Large intestine (tissue), 3 donors: Measurements from ENCODE around the gene FAM169A. TPM values are rescaled to one million over a fixed set of nuclear protein-coding genes. Genes with fewer than 3 reads are reported as not detected.

Source experiments
- DNase-seq, 2 donors: peaks; one replicate each; pipeline versions ENCODE4 v3.0.0 to v3.0.0-alpha.2; 2013
- H3K27ac ChIP-seq: one replicate; pipeline ENCODE4 v1.5.1; 2013; ENCODE audit warnings: low read length
- H3K27me3 ChIP-seq: 2 replicates; pipeline ENCODE4 v1.6.1; 2013; ENCODE audit warnings: low read length; ENCODE audit not compliant: control insufficient read depth, insufficient read depth
- H3K36me3 ChIP-seq: 2 replicates; pipeline ENCODE4 v1.6.1; 2013; ENCODE audit warnings: low read length; ENCODE audit not compliant: control insufficient read depth, insufficient read depth
- H3K4me1 ChIP-seq: one replicate; pipeline ENCODE4 v1.6.1; 2013; ENCODE audit warnings: low read length; ENCODE audit not compliant: control insufficient read depth, insufficient read depth
- H3K4me3 ChIP-seq: one replicate; pipeline ENCODE4 v1.5.1; 2013; ENCODE audit warnings: low read length
- H3K9me3 ChIP-seq: one replicate; pipeline ENCODE4 v1.6.1; 2013; ENCODE audit warnings: mild to moderate bottlenecking, low read depth, low read length, moderate library complexity; ENCODE audit not compliant: control insufficient read depth
- WGBS: methylation state at CpG from one replicate; pipeline ENCODE4 v1.1.5; 2013; ENCODE audit warnings: low lambda C conversion rate; ENCODE audit not compliant: insufficient coverage; 5-methylcytosine and 5-hydroxymethylcytosine counted together
- polyA plus RNA-seq: library from polyadenylated mRNA; unstranded; fragments of 120-200 nt; gene quantifications from one replicate; pipeline ENCODE4 v1.2.1, GENCODE V29; 2013

FAM169A gene
- polyA plus RNA-seq, 1 donor, result 3.7 TPM

- WGBS, result 100% methylated on average over 1 of the region's 8 CpGs
- H3K4me1 ChIP-seq, result no peaks in the 10 kb centered on the region
- no peak for DNase-seq
- no peak overlapping the region for H3K4me3 ChIP-seq
- no peaks in the 10 kb centered on the region for H3K36me3 ChIP-seq
- H3K27me3 ChIP-seq, result no peaks in the 10 kb centered on the region
- no peak overlapping the region for H3K27ac ChIP-seq
- H3K9me3 ChIP-seq, result no peaks in the 10 kb centered on the region
Observed at GRCh38 chr5:74850030-74850429, 16.2 kb downstream of the FAM169A start.

DNA sequence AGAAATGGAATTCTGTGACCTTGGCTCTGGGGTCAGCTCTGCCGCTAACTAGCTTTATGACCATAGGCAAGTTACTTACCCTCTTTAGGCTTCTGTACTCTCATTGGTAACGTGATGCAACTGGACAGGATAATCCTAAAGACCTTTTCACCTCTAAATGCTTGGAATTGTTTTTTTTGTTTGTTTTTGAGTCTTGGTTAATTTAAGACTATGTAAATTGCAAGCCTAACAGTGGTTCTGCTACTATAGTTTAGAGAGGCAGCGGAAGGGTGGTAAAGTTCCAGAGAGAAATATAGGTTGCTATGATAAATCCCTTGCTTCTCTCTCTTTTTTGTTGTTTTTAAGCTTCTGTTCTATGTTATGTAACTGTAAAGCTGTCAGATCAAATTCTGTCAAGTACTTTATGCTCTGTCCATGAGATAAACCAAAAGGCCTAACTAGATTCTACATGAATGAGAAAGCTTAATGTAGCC, 17.6 kb downstream of the FAM169A start:
- WGBS, result 100% methylated on average over 1 of the region's 3 CpGs
- no peak for DNase-seq

GRCh38 chr5:74839229-74839628, 27.0 kb downstream of the FAM169A start:
- 100% methylated on average over 5 of the region's 6 CpGs for WGBS

More for the DNA sequence above, 17.6 kb downstream of the FAM169A start:
- H3K36me3 ChIP-seq, result no peaks in the 10 kb centered on the region
- no peak overlapping the region for H3K4me3 ChIP-seq
- H3K9me3 ChIP-seq, result no peaks in the 10 kb centered on the region
- H3K27ac ChIP-seq, result no peak overlapping the region
- no peaks in the 10 kb centered on the region for H3K27me3 ChIP-seq
- no peaks in the 10 kb centered on the region for H3K4me1 ChIP-seq

DNA sequence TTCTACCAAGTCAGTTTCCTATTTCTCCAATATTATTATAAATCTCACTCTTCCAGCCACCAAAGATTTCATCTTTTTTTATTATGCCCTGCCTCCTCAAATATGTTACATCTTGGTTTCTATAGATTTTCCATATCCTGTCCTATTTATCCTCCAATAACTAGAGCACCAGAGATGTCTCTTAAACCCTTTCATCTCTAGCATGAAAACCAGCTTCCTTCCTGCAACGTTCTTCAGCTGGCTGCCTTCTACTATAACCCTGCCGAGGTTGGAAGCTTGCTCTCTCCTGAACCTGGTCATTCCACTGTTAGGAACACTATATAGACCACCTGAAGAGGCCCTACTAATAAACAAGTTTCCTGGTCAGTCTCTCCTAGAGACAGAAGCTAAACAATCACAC, 27.9 kb downstream of the FAM169A start:
- Histone ChIP-seq H3K4me1 (peaks cover 9% of the 10 kb centered on the region), H3K36me3 (no peaks in the 10 kb centered on the region), H3K4me3 (no peak overlapping the region), H3K9me3 (no peaks in the 10 kb centered on the region), H3K27me3 (no peaks in the 10 kb centered on the region), H3K27ac (no peak overlapping the region)
- WGBS, result no CpG with 5 or more reads among the region's 2 CpGs
- DNase-seq, result no peak

More at GRCh38 chr5:74839229-74839628, 27.0 kb downstream of the FAM169A start:
- H3K4me3 ChIP-seq, result no peak overlapping the region
- H3K27ac ChIP-seq, result no peak overlapping the region
- no peaks in the 10 kb centered on the region for H3K27me3 ChIP-seq
- no peaks in the 10 kb centered on the region for H3K9me3 ChIP-seq
- peaks cover 4% of the 10 kb centered on the region for H3K4me1 ChIP-seq
- H3K36me3 ChIP-seq, result no peaks in the 10 kb centered on the region
- DNase-seq, result no peak

DNA sequence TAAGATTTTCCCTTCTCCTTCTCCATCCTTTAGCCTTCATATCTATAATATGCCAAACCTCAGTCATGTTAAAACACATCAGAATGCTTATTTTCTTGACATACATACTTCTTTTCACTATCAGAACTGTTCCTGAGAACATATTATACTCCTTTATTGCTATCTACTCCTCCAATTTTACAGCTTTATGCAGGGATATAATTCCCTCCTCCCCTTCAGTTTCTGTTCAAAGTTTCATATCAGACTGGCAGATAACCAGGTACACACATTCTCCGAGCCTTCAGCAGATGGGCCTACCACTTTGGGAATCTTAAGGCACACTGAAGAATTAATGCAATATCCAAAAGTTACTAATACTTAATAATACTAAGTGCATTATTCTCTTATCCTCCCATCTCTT, 29.1 kb downstream of the FAM169A start:
- no peaks in the 10 kb centered on the region for H3K36me3 ChIP-seq
- peaks cover 14% of the 10 kb centered on the region for H3K4me1 ChIP-seq
- no CpG with 5 or more reads among the region's 1 CpG for WGBS
- no peaks in the 10 kb centered on the region for H3K27me3 ChIP-seq
- H3K4me3 ChIP-seq, result no peak overlapping the region
- H3K9me3 ChIP-seq, result no peaks in the 10 kb centered on the region
- DNase-seq, result no peak
- H3K27ac ChIP-seq, result no peak overlapping the region

- WGBS, result 94% methylated on average over 2 of the region's 3 CpGs
- H3K36me3 ChIP-seq, result no peaks in the 10 kb centered on the region
- peaks cover 14% of the 10 kb centered on the region for H3K4me1 ChIP-seq
- peak overlapping the region; percentile 76 for H3K27ac ChIP-seq
- DNase-seq, result peak; percentile 82 to 92
- H3K27me3 ChIP-seq, result no peaks in the 10 kb centered on the region
- H3K9me3 ChIP-seq, result no peaks in the 10 kb centered on the region
- H3K4me3 ChIP-seq, result peak overlapping the region; percentile 21
Observed at GRCh38 chr5:74833537-74834266, 32.5 kb downstream of the FAM169A start.

DNA sequence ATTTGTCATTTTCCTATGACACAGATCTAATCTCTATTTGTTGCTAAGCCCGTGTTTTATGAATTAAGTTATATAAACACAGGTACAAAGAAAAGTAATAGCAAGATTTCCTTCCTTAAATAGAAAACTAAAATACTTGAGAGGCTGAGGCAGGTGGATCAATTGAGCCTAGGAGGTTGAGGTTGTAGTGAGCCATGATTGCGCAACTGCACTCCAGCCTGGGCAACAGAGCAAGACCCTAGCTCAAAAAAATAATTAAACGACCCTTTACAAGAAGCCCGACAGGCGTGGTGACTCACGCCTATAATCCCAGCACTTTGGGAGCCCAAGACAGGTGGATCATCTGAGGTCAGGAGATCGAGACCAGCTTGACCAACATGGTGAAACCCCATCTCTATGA, 36.8 kb downstream of the FAM169A start:
- no peak overlapping the region for H3K4me3 ChIP-seq
- H3K4me1 ChIP-seq, result peaks cover 11% of the 10 kb centered on the region
- WGBS, result no CpG with 5 or more reads among the region's 7 CpGs
- no peaks in the 10 kb centered on the region for H3K36me3 ChIP-seq
- H3K9me3 ChIP-seq, result no peaks in the 10 kb centered on the region
- DNase-seq, result no peak
- no peaks in the 10 kb centered on the region for H3K27me3 ChIP-seq
- H3K27ac ChIP-seq, result no peak overlapping the region

- H3K27me3 ChIP-seq, result no peaks in the 10 kb centered on the region
- no peak overlapping the region for H3K4me3 ChIP-seq
- no peaks in the 10 kb centered on the region for H3K4me1 ChIP-seq
- DNase-seq, result no peak
- H3K9me3 ChIP-seq, result no peaks in the 10 kb centered on the region
- no peaks in the 10 kb centered on the region for H3K36me3 ChIP-seq
- WGBS, result 100% methylated on average over 1 of the region's 1 CpG
- no peak overlapping the region for H3K27ac ChIP-seq
Observed at GRCh38 chr5:74822288-74822687, 43.9 kb downstream of the FAM169A start.

DNA sequence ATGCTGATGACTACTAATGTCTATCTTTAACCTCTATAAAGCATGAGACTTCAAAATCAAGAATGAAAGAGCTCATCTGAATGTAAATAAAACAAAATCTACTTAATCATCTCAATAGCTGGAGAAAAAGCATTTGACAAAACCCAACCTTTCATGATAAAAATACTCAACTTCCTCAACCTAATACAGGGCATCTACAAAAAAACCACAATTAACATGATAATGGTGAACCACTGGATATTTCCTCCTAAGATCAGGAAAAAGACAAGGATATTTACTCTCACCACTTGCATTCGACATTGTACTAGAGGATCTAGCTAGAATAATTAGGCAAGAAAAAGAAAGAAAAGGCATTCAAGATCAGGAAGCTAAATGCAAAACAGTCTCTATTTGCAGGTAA, 49.3 kb downstream of the FAM169A start:
- H3K27me3 ChIP-seq, result no peaks in the 10 kb centered on the region
- no peaks in the 10 kb centered on the region for H3K36me3 ChIP-seq
- no peak for DNase-seq
- no peak overlapping the region for H3K4me3 ChIP-seq
- no peaks in the 10 kb centered on the region for H3K4me1 ChIP-seq
- no CpG with 5 or more reads among the region's 1 CpG for WGBS
- no peak overlapping the region for H3K27ac ChIP-seq
- no peaks in the 10 kb centered on the region for H3K9me3 ChIP-seq

DNA sequence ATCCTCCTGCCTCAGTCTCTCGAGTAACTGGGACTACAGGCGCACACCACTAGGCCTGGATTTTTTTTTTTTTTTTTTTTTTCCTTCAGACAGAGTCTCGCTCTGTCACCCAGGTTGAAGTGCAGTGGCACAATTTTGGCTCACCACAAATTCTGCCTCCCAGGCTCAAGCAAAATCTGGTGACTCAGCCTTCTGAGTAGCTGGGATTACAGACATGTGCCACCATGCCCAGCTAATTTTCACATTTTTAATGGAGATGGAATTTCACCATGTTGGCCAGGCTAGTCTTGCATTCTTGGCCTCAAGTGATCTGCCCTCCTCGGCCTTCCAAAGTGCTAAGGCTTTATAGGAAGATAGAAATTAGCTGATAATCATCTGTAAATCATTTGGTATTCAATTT, 55.3 kb downstream of the FAM169A start:
- no CpG with 5 or more reads among the region's 4 CpGs for WGBS
- DNase-seq, result no peak
- Histone ChIP-seq H3K4me1 (no peaks in the 10 kb centered on the region), H3K27me3 (no peaks in the 10 kb centered on the region), H3K36me3 (no peaks in the 10 kb centered on the region), H3K27ac (no peak overlapping the region), H3K9me3 (no peaks in the 10 kb centered on the region), H3K4me3 (no peak overlapping the region)

- no CpG with 5 or more reads among the region's 1 CpG for WGBS
- Histone ChIP-seq H3K36me3 (no peaks in the 10 kb centered on the region), H3K4me1 (no peaks in the 10 kb centered on the region), H3K4me3 (no peak overlapping the region), H3K9me3 (no peaks in the 10 kb centered on the region), H3K27me3 (no peaks in the 10 kb centered on the region), H3K27ac (no peak overlapping the region)
- DNase-seq, result no peak
Observed at GRCh38 chr5:74801941-74802340, 64.2 kb downstream of the FAM169A start.
